K562 (cell line): ENCODE data around the gene MTO1.

Experiments used
- GTF2F1 ChIP-seq: IDR thresholded peaks from 2 replicates; pipeline ENCODE4 v1.6.1; 2011; ENCODE audit warnings: low read depth, low read length, improper control_type of control experiment
- HBP1 ChIP-seq: fragments of 450-650 bp; formaldehyde crosslinking; IDR thresholded peaks from 2 replicates; pipeline ENCODE4 v1.4.0; 2022; ENCODE audit warnings: missing genetic modification characterization
- POLR2A ChIP-seq: fragments of 450-650 bp; conservative IDR thresholded peaks from 2 replicates; pipeline ENCODE4 v1.6.1; 2016
- SIN3A ChIP-seq, 2 experiments: fragments of 150-350 bp in 1 of 2; IDR thresholded peaks; 2 replicates each; pipeline ENCODE4 v1.6.1; 2011 to 2016; ENCODE audit warnings: borderline replicate concordance in 2 of 2, low read depth in 2 of 2, low read length in 2 of 2, mild to moderate bottlenecking in 2 of 2, moderate library complexity in 2 of 2; ENCODE audit not compliant: control insufficient read depth in 1 of 2
- ZNF311 ChIP-seq: fragments of 250-450 bp; sonication (Bioruptor Pico); IDR thresholded peaks from 2 replicates; pipeline ENCODE4 v1.4.0; 2020; ENCODE audit warnings: mild to moderate bottlenecking, moderate library complexity
- TF ChIP-seq, protein P1 (sequence below): sonication (generic); formaldehyde crosslinking; IDR thresholded peaks from 2 replicates; pipeline ENCODE4 v1.8.1; 2022; ENCODE audit warnings: missing genetic modification reagents

DNA sequence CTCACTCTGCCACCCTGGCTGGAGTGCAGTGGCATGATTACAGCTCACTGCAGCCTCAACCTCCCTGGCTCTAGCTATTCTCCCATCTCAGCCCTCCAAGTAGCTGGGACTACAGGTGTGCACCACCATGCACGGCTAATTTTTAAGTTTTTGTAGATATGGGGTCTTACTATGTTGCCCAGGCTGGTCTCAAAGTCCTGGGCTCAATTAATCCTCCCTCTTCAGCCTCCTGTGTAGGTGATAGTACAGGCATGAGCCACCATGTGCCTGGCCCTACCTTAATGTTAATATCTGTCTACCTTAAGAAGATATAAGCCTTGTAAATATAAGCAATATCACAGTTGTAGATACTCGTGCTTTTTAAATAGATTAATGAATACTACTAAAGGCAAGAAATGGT lies 42.6 kb downstream of the MTO1 start:
- TF ChIP-seq GTF2F1 = no peak
- TF ChIP-seq ZNF311 (CRISPR knock-in tag) = no peak
- no peak for TF ChIP-seq POLR2A
- TF ChIP-seq, protein P1, sequence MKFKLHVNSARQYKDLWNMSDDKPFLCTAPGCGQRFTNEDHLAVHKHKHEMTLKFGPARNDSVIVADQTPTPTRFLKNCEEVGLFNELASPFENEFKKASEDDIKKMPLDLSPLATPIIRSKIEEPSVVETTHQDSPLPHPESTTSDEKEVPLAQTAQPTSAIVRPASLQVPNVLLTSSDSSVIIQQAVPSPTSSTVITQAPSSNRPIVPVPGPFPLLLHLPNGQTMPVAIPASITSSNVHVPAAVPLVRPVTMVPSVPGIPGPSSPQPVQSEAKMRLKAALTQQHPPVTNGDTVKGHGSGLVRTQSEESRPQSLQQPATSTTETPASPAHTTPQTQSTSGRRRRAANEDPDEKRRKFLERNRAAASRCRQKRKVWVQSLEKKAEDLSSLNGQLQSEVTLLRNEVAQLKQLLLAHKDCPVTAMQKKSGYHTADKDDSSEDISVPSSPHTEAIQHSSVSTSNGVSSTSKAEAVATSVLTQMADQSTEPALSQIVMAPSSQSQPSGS (CRISPR knock-in tag) = no peak
- no peak for TF ChIP-seq SIN3A (IDR thresholded peaks at IDR 0.05; ENCODE audit: borderline replicate concordance in 2 of 2, control insufficient read depth in 1 of 2, low read depth in 2 of 2, low read length in 2 of 2)
- TF ChIP-seq HBP1 (CRISPR knock-in tag) = no peak
